ENCODE measurements around the gene OGFR.
A peak's percentile ranks its signal among the peaks of the same experiment; 100 is the strongest.

Gene OGFR
- total RNA-seq = 74.6 to 145 (median 100.0) reads per million in 9 experiments

GRCh38 chr20:62804627-62805154, at the start of gene OGFR:
OGFR (plus strand) TSS chr20:62804835; CDS start chr20:62804860, 25 bp downstream.
- no peaks in the 10 kb centered on the region for H3K27me3 Mint-ChIP-seq
- peaks cover 37% of the 10 kb centered on the region for H3K36me3 Mint-ChIP-seq (ENCODE audit: insufficient read depth)
- H3K4me3 Mint-ChIP-seq = peak within 1 kb of the TSS; percentile 95 to 99
- ATAC-seq (replicated peaks) (peak; percentile 73), DNase-seq (peak; percentile 60 to 66 (median 65))
- H3K27ac Mint-ChIP-seq = peak within 1 kb of the TSS; percentile 97 to 99
- H3K9me3 Mint-ChIP-seq = no peaks in the 10 kb centered on the region
- H3K4me1 Mint-ChIP-seq (ENCODE audit: low read depth in 2 of 2) = peaks cover 20 to 29% of the 10 kb centered on the region in 2 donors

- ATAC-seq (replicated peaks) = no peak
- Mint-ChIP-seq H3K36me3 (ENCODE audit: insufficient read depth) (peaks cover 3% of the 10 kb centered on the region), H3K27me3 (peaks cover 0 to 36% of the 10 kb centered on the region in 2 donors), H3K4me3 (no peak overlapping the region), H3K9me3 (no peaks in the 10 kb centered on the region), H3K27ac (no peak overlapping the region), H3K4me1 (ENCODE audit: low read depth in 2 of 2) (peaks cover 0 to 5% of the 10 kb centered on the region in 2 donors)
- no peak for DNase-seq
Measured at GRCh38 chr20:62754991-62755356, 49.7 kb upstream of the OGFR start.

GRCh38 chr20:62755817-62756724, 48.6 kb upstream of the OGFR start:
- Mint-ChIP-seq H3K4me1 (ENCODE audit: low read depth in 2 of 2) (peaks cover 0 to 5% of the 10 kb centered on the region in 2 donors), H3K27ac (peak overlapping the region in 1 of 2 donors; percentile 17), H3K27me3 (peaks cover 0 to 36% of the 10 kb centered on the region in 2 donors), H3K4me3 (no peak overlapping the region), H3K36me3 (ENCODE audit: insufficient read depth) (peaks cover 3% of the 10 kb centered on the region), H3K9me3 (no peaks in the 10 kb centered on the region)
- ATAC-seq (replicated peaks) (no peak), DNase-seq (no peak)

- Mint-ChIP-seq H3K27ac (no peak overlapping the region), H3K4me3 (no peak overlapping the region)
- no peak for ATAC-seq (replicated peaks)
Measured at GRCh38 chr20:62758226-62758912, 46.3 kb upstream of the OGFR start.

GRCh38 chr20:62759981-62760431, 44.6 kb upstream of the OGFR start:
- DNase-seq (no peak), ATAC-seq (replicated peaks) (no peak)
- Mint-ChIP-seq H3K9me3 (no peaks in the 10 kb centered on the region), H3K4me3 (no peak overlapping the region), H3K36me3 (ENCODE audit: insufficient read depth) (peaks cover 5% of the 10 kb centered on the region), H3K27ac (peak overlapping the region in 1 of 2 donors; percentile 31), H3K27me3 (peaks cover 0 to 41% of the 10 kb centered on the region in 2 donors), H3K4me1 (ENCODE audit: low read depth in 2 of 2) (peaks cover 0 to 5% of the 10 kb centered on the region in 2 donors)

More at GRCh38 chr20:62758226-62758912, 46.3 kb upstream of the OGFR start:
- H3K27me3 Mint-ChIP-seq = peaks cover 0 to 36% of the 10 kb centered on the region in 2 donors
- DNase-seq = no peak
- peaks cover 0 to 5% of the 10 kb centered on the region in 2 donors for H3K4me1 Mint-ChIP-seq (ENCODE audit: low read depth in 2 of 2)
- no peaks in the 10 kb centered on the region for H3K9me3 Mint-ChIP-seq
- H3K36me3 Mint-ChIP-seq (ENCODE audit: insufficient read depth) = peaks cover 3% of the 10 kb centered on the region

GRCh38 chr20:62760471-62760855, 44.2 kb upstream of the OGFR start:
- H3K36me3 Mint-ChIP-seq (ENCODE audit: insufficient read depth) = peaks cover 6% of the 10 kb centered on the region
- DNase-seq (no peak), ATAC-seq (replicated peaks) (no peak)
- no peak overlapping the region for H3K27ac Mint-ChIP-seq
- H3K4me1 Mint-ChIP-seq (ENCODE audit: low read depth in 2 of 2) = peaks cover 0 to 5% of the 10 kb centered on the region in 2 donors
- H3K9me3 Mint-ChIP-seq = no peaks in the 10 kb centered on the region
- peaks cover 0 to 45% of the 10 kb centered on the region in 2 donors for H3K27me3 Mint-ChIP-seq
- no peak overlapping the region for H3K4me3 Mint-ChIP-seq

- DNase-seq = no peak
- Mint-ChIP-seq H3K4me1 (ENCODE audit: low read depth in 2 of 2) (peaks cover 0 to 4% of the 10 kb centered on the region in 2 donors), H3K9me3 (no peaks in the 10 kb centered on the region), H3K27me3 (peaks cover 0 to 40% of the 10 kb centered on the region in 2 donors), H3K4me3 (no peak overlapping the region), H3K36me3 (ENCODE audit: insufficient read depth) (peaks cover 6% of the 10 kb centered on the region), H3K27ac (no peak overlapping the region)
- no peak for ATAC-seq (replicated peaks)
Measured at GRCh38 chr20:62760856-62761758, 43.5 kb upstream of the OGFR start.

- Mint-ChIP-seq H3K9me3 (no peaks in the 10 kb centered on the region), H3K27me3 (peaks cover 0 to 35% of the 10 kb centered on the region in 2 donors), H3K36me3 (ENCODE audit: insufficient read depth) (peaks cover 6% of the 10 kb centered on the region), H3K4me3 (no peak overlapping the region), H3K27ac (no peak overlapping the region), H3K4me1 (ENCODE audit: low read depth in 2 of 2) (peaks cover 0 to 3% of the 10 kb centered on the region in 2 donors)
- DNase-seq = no peak
- ATAC-seq (replicated peaks) = no peak
Measured at GRCh38 chr20:62761759-62762131, 42.9 kb upstream of the OGFR start.

- H3K27ac Mint-ChIP-seq = no peak overlapping the region
- peaks cover 4 to 6% of the 10 kb centered on the region in 2 donors for H3K4me1 Mint-ChIP-seq (ENCODE audit: low read depth in 2 of 2)
- ATAC-seq (replicated peaks) (no peak), DNase-seq (no peak)
- no peak overlapping the region for H3K4me3 Mint-ChIP-seq
- H3K9me3 Mint-ChIP-seq = no peaks in the 10 kb centered on the region
- peaks cover 6% of the 10 kb centered on the region for H3K36me3 Mint-ChIP-seq (ENCODE audit: insufficient read depth)
- H3K27me3 Mint-ChIP-seq = peaks cover 0 to 32% of the 10 kb centered on the region in 2 donors
Measured at GRCh38 chr20:62762376-62762775, 42.3 kb upstream of the OGFR start.

- no peak for ATAC-seq (replicated peaks)
- H3K27ac Mint-ChIP-seq = no peak overlapping the region
- no peak overlapping the region for H3K4me3 Mint-ChIP-seq
- peaks cover 6% of the 10 kb centered on the region for H3K36me3 Mint-ChIP-seq (ENCODE audit: insufficient read depth)
- peaks cover 6% of the 10 kb centered on the region in 2 donors for H3K4me1 Mint-ChIP-seq (ENCODE audit: low read depth in 2 of 2)
- no peak for DNase-seq
- peaks cover 0 to 27% of the 10 kb centered on the region in 2 donors for H3K27me3 Mint-ChIP-seq
- no peaks in the 10 kb centered on the region for H3K9me3 Mint-ChIP-seq
Measured at GRCh38 chr20:62762801-62763368, 41.8 kb upstream of the OGFR start.

GRCh38 chr20:62763404-62763803, 41.2 kb upstream of the OGFR start:
- Mint-ChIP-seq H3K4me3 (no peak overlapping the region), H3K9me3 (no peaks in the 10 kb centered on the region), H3K27ac (no peak overlapping the region), H3K36me3 (ENCODE audit: insufficient read depth) (peaks cover 3% of the 10 kb centered on the region), H3K4me1 (ENCODE audit: low read depth in 2 of 2) (peaks cover 3 to 9% of the 10 kb centered on the region in 2 donors), H3K27me3 (peaks cover 0 to 22% of the 10 kb centered on the region in 2 donors)
- no peak for ATAC-seq (replicated peaks)
- no peak for DNase-seq

GRCh38 chr20:62764156-62764935, 40.3 kb upstream of the OGFR start:
- H3K4me1 Mint-ChIP-seq (ENCODE audit: low read depth in 2 of 2) = peaks cover 3 to 17% of the 10 kb centered on the region in 2 donors
- no peak overlapping the region for H3K27ac Mint-ChIP-seq
- ATAC-seq (replicated peaks) (no peak), DNase-seq (no peak)
- no peaks in the 10 kb centered on the region for H3K9me3 Mint-ChIP-seq
- H3K36me3 Mint-ChIP-seq (ENCODE audit: insufficient read depth) = peaks cover 3% of the 10 kb centered on the region
- H3K27me3 Mint-ChIP-seq = peaks cover 0 to 12% of the 10 kb centered on the region in 2 donors
- H3K4me3 Mint-ChIP-seq = no peak overlapping the region
